ENCODE measurements around the gene GSE1.

DNA sequence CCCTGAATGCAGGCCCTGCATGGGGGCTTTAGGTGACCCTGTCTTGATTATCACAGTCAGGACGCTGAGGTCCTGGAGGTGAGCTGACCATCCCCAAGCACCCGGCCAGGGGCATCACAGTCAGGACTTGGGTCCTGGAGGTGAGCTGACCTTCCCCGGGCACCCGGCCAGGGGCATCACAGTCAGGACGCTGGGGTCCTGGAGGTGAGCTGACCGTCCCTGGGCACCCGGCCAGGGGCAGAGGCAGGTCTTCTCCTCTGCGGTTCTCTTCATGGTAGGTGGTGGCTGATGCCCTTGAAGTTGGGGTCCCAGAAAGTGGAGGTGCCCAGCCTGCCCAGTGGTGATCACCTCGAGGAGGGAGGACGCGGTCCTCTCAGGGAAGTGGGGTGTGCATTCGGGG lies 36.2 kb upstream of the GSE1 start:
- no peak for TF ChIP-seq CTCF (optimal IDR thresholded peaks at IDR 0.05 in 1 of 3, IDR thresholded peaks at IDR 0.05 in 1 of 3, conservative IDR thresholded peaks at IDR 0.05 in 1 of 3; ENCODE audit: extremely low read depth in 1 of 3, insufficient read depth in 2 of 3, low read length in 3 of 3)
- TF ChIP-seq EZH2 (IDR thresholded peaks at IDR 0.05; ENCODE audit: low read length): no peak

Measured in keratinocyte (primary cell).